NCI-H2171 (cell line): Measurements from ENCODE around the gene KCTD12.
A peak's percentile ranks its signal among the peaks of the same experiment; 100 is the strongest.

Experiments
- DNase-seq: peaks from one replicate; lab custom pipeline; 2025; lab: John Stamatoyannopoulos, UW

Gene KCTD12

GRCh38 chr13:76853921-76854608, 32.1 kb downstream of the KCTD12 start:
- no peak for DNase-seq

GRCh38 chr13:76853481-76853880, 32.7 kb downstream of the KCTD12 start:
- DNase-seq: no peak

GRCh38 chr13:76852986-76853385, 33.2 kb downstream of the KCTD12 start:
- no peak for DNase-seq

- DNase-seq: no peak
Measured at GRCh38 chr13:76851961-76852360, 34.2 kb downstream of the KCTD12 start.

- no peak for DNase-seq
Measured at GRCh38 chr13:76849493-76849892, 36.7 kb downstream of the KCTD12 start.

- DNase-seq: peak; percentile 81
Measured at GRCh38 chr13:76848596-76848995, 37.6 kb downstream of the KCTD12 start.

- DNase-seq: no peak
Measured at GRCh38 chr13:76846363-76846762, 39.8 kb downstream of the KCTD12 start.

GRCh38 chr13:76845865-76846264, 40.3 kb downstream of the KCTD12 start:
- no peak for DNase-seq

- no peak for DNase-seq
Measured at GRCh38 chr13:76845367-76845766, 40.8 kb downstream of the KCTD12 start.

- DNase-seq: peak; percentile 56
Measured at GRCh38 chr13:76837801-76838200, 48.4 kb downstream of the KCTD12 start.

GRCh38 chr13:76836311-76836710, 49.9 kb downstream of the KCTD12 start:
- DNase-seq: no peak

- no peak for DNase-seq
Measured at GRCh38 chr13:76833441-76833954, 52.7 kb downstream of the KCTD12 start.

GRCh38 chr13:76832258-76832988, 53.8 kb downstream of the KCTD12 start:
- no peak for DNase-seq

GRCh38 chr13:76830805-76831204, 55.4 kb downstream of the KCTD12 start:
- peak; percentile 71 for DNase-seq
